ENCODE results near the gene ALDH3B2. TPM values are rescaled to one million over a fixed set of nuclear protein-coding genes. Genes with fewer than 3 reads are reported as not detected.

The ALDH3B2 gene
- polyA plus RNA-seq, 1 of the 3 experiments (the other 2 are of a cell fraction), result not detected

DNA sequence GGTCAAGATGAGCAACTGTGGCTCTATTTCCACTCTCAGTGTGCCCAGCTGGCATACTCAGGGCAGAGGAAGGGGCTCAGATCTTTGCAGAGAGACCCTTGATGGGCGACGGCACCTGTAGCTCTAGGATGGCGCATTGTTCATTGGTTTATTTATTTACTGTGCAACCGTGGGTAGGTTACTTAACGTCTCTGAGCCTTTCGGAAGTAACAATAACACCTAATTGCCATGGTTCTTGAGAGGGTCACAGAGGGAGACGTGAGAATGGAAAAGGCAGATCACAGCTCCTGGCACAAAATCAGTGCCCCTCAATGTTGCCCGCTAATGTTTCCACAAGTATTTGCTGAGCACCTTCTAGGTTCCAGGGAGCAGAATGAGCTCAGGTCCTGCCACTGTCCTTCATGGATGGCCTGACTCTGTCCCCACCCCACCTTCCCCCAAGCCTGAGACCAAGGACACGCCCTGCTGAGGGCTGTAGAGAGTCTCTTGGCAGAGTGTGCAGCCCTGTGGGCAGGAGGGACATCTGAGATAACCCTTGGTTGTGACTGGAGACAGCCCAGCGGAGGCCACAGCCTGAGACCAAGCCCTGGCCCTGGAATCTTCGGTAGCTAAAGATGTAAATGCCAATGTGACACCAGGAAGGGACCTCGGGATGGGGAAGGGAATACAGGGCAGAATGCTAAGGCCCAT, 780 bp upstream of the ALDH3B2 start:
- CTCF ChIA-PET, result interaction anchor here (0.8 to 1.2 kb wide), 3 partner anchors 16 to 44 kb away, joined by 3 to 5 read pairs (median 3); no protein-coding TSS in a partner anchor
- no peaks in the 10 kb centered on the region for H3K79me2 ChIP-seq (ENCODE audit: insufficient read depth)
- no peak overlapping the region for H2AFZ ChIP-seq (ENCODE audit: low read depth)
- POLR2A ChIA-PET, result no interaction called here
- TF ChIP-seq POLR2AphosphoS5 (IDR thresholded peaks at IDR 0.05; ENCODE audit: low read depth, low read length), result no peak
- no peak for TF ChIP-seq GABPA (IDR thresholded peaks at IDR 0.05; ENCODE audit: low read depth)
- no peak for TF ChIP-seq SMC3 (IDR thresholded peaks at IDR 0.05; ENCODE audit: low read depth, low read length)
- TF ChIP-seq, protein P1, sequence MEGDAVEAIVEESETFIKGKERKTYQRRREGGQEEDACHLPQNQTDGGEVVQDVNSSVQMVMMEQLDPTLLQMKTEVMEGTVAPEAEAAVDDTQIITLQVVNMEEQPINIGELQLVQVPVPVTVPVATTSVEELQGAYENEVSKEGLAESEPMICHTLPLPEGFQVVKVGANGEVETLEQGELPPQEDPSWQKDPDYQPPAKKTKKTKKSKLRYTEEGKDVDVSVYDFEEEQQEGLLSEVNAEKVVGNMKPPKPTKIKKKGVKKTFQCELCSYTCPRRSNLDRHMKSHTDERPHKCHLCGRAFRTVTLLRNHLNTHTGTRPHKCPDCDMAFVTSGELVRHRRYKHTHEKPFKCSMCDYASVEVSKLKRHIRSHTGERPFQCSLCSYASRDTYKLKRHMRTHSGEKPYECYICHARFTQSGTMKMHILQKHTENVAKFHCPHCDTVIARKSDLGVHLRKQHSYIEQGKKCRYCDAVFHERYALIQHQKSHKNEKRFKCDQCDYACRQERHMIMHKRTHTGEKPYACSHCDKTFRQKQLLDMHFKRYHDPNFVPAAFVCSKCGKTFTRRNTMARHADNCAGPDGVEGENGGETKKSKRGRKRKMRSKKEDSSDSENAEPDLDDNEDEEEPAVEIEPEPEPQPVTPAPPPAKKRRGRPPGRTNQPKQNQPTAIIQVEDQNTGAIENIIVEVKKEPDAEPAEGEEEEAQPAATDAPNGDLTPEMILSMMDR (IDR thresholded peaks at IDR 0.05), result no peak
- TF ChIP-seq NRF1 (IDR thresholded peaks at IDR 0.05; ENCODE audit: low read depth, low read length), result no peak
- TF ChIP-seq, protein P2, sequence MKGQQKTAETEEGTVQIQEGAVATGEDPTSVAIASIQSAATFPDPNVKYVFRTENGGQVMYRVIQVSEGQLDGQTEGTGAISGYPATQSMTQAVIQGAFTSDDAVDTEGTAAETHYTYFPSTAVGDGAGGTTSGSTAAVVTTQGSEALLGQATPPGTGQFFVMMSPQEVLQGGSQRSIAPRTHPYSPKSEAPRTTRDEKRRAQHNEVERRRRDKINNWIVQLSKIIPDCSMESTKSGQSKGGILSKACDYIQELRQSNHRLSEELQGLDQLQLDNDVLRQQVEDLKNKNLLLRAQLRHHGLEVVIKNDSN (IDR thresholded peaks at IDR 0.05; ENCODE audit: borderline replicate concordance, low read depth), result no peak
- TF ChIP-seq FOXJ3 (CRISPR knock-in tag; IDR thresholded peaks at IDR 0.05), result no peak
- no peak for TF ChIP-seq CHD2 (IDR thresholded peaks at IDR 0.05; ENCODE audit: low read length, partially characterized antibody)
- TF ChIP-seq MEF2A (IDR thresholded peaks at IDR 0.05; ENCODE audit: borderline replicate concordance, low read depth), result no peak
- no peak for TF ChIP-seq GATA2 (CRISPR knock-in tag; IDR thresholded peaks at IDR 0.05)
- TF ChIP-seq ELF1 (IDR thresholded peaks at IDR 0.05), result no peak
- TF ChIP-seq, protein P3, sequence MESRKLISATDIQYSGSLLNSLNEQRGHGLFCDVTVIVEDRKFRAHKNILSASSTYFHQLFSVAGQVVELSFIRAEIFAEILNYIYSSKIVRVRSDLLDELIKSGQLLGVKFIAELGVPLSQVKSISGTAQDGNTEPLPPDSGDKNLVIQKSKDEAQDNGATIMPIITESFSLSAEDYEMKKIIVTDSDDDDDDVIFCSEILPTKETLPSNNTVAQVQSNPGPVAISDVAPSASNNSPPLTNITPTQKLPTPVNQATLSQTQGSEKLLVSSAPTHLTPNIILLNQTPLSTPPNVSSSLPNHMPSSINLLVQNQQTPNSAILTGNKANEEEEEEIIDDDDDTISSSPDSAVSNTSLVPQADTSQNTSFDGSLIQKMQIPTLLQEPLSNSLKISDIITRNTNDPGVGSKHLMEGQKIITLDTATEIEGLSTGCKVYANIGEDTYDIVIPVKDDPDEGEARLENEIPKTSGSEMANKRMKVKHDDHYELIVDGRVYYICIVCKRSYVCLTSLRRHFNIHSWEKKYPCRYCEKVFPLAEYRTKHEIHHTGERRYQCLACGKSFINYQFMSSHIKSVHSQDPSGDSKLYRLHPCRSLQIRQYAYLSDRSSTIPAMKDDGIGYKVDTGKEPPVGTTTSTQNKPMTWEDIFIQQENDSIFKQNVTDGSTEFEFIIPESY (IDR thresholded peaks at IDR 0.05; ENCODE audit: borderline replicate concordance, low read depth), result no peak
- TF ChIP-seq RAD21 (IDR thresholded peaks at IDR 0.05; ENCODE audit: low read length), result no peak
- TF ChIP-seq RCOR1 (IDR thresholded peaks at IDR 0.05; ENCODE audit: low read length), result no peak
- TF ChIP-seq, protein P4, sequence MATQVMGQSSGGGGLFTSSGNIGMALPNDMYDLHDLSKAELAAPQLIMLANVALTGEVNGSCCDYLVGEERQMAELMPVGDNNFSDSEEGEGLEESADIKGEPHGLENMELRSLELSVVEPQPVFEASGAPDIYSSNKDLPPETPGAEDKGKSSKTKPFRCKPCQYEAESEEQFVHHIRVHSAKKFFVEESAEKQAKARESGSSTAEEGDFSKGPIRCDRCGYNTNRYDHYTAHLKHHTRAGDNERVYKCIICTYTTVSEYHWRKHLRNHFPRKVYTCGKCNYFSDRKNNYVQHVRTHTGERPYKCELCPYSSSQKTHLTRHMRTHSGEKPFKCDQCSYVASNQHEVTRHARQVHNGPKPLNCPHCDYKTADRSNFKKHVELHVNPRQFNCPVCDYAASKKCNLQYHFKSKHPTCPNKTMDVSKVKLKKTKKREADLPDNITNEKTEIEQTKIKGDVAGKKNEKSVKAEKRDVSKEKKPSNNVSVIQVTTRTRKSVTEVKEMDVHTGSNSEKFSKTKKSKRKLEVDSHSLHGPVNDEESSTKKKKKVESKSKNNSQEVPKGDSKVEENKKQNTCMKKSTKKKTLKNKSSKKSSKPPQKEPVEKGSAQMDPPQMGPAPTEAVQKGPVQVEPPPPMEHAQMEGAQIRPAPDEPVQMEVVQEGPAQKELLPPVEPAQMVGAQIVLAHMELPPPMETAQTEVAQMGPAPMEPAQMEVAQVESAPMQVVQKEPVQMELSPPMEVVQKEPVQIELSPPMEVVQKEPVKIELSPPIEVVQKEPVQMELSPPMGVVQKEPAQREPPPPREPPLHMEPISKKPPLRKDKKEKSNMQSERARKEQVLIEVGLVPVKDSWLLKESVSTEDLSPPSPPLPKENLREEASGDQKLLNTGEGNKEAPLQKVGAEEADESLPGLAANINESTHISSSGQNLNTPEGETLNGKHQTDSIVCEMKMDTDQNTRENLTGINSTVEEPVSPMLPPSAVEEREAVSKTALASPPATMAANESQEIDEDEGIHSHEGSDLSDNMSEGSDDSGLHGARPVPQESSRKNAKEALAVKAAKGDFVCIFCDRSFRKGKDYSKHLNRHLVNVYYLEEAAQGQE (IDR thresholded peaks at IDR 0.05; ENCODE audit: low read depth, low read length), result no peak
- no peak for TF ChIP-seq TCF12 (IDR thresholded peaks at IDR 0.05)
- TF ChIP-seq, protein P5, sequence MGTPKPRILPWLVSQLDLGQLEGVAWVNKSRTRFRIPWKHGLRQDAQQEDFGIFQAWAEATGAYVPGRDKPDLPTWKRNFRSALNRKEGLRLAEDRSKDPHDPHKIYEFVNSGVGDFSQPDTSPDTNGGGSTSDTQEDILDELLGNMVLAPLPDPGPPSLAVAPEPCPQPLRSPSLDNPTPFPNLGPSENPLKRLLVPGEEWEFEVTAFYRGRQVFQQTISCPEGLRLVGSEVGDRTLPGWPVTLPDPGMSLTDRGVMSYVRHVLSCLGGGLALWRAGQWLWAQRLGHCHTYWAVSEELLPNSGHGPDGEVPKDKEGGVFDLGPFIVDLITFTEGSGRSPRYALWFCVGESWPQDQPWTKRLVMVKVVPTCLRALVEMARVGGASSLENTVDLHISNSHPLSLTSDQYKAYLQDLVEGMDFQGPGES (IDR thresholded peaks at IDR 0.05; ENCODE audit: low read depth, low read length), result no peak
- TF ChIP-seq, protein P6, sequence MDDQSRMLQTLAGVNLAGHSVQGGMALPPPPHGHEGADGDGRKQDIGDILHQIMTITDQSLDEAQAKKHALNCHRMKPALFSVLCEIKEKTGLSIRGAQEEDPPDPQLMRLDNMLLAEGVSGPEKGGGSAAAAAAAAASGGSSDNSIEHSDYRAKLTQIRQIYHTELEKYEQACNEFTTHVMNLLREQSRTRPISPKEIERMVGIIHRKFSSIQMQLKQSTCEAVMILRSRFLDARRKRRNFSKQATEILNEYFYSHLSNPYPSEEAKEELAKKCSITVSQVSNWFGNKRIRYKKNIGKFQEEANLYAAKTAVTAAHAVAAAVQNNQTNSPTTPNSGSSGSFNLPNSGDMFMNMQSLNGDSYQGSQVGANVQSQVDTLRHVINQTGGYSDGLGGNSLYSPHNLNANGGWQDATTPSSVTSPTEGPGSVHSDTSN (IDR thresholded peaks at IDR 0.05), result no peak
- TF ChIP-seq TAF1 (IDR thresholded peaks at IDR 0.05; ENCODE audit: borderline replicate concordance, low read depth, low read length), result no peak
- TF ChIP-seq NFIC (IDR thresholded peaks at IDR 0.05; ENCODE audit: borderline replicate concordance), result no peak
- H3K9ac ChIP-seq, result no peak overlapping the region
- WGBS (ENCODE audit: low lambda C conversion rate), result 47% methylated on average over 10 of the region's 12 CpGs
- no peaks in the 10 kb centered on the region for H3K9me2 ChIP-seq
- H3K4me2 ChIP-seq, result no peak overlapping the region
- H4K20me1 ChIP-seq (ENCODE audit: insufficient read depth), result no peaks in the 10 kb centered on the region
- peaks cover 7% of the 10 kb centered on the region; the same call in 1 of the 2 replicates for H3K27me3 ChIP-seq (ENCODE audit: insufficient read depth)
- H3F3A ChIP-seq (replicated peaks; ENCODE audit: insufficient read depth), result no peaks in the 10 kb centered on the region
- no peak overlapping the region for H3K27ac ChIP-seq (ENCODE audit: low read depth in 2 of 2, low read length in 1 of 2)
- no peaks in the 10 kb centered on the region for H3K4me1 ChIP-seq (ENCODE audit: control insufficient read depth in 1 of 2, insufficient read depth in 2 of 2, low read depth in 1 of 2, low read length in 1 of 2)
- H3K36me3 ChIP-seq (replicated peaks in 1 of 2; ENCODE audit: control insufficient read depth in 1 of 2, insufficient read depth in 2 of 2, low read length in 1 of 2), result no peaks in the 10 kb centered on the region
- H3K9me3 ChIP-seq, result no peaks in the 10 kb centered on the region
- DNase-seq, result no peak
- H3K4me3 ChIP-seq (ENCODE audit: low read depth in 2 of 2, low read length in 1 of 2), result no peak overlapping the region

All from SK-N-SH (cell line).